VCaP (cell line): ENCODE results near the gene TENT5C.

Experiments
- H3K27ac ChIP-seq: fragments of 450-650 bp; 2 replicates; pipeline ENCODE4 v1.5.1; 2017
- CTCF ChIP-seq: fragments of 450-650 bp; conservative IDR thresholded peaks from 2 replicates; pipeline ENCODE4 v1.5.1; 2017; ENCODE audit warnings: mild to moderate bottlenecking, moderate library complexity

The TENT5C gene

GRCh38 chr1:117665556-117666270 lies 59.9 kb downstream of the TENT5C start:
- no peak overlapping the region for H3K27ac ChIP-seq
- TF ChIP-seq CTCF, result no peak

- no peak for TF ChIP-seq CTCF
- H3K27ac ChIP-seq, result no peak overlapping the region
Measured at GRCh38 chr1:117669572-117669971, 63.7 kb downstream of the TENT5C start.

- TF ChIP-seq CTCF, result no peak
- no peak overlapping the region for H3K27ac ChIP-seq
Measured at GRCh38 chr1:117670976-117671780, 65.3 kb downstream of the TENT5C start.

GRCh38 chr1:117671781-117672501 lies 66.1 kb downstream of the TENT5C start:
- TF ChIP-seq CTCF, result no peak

GRCh38 chr1:117672756-117673155 lies 66.9 kb downstream of the TENT5C start:
- no peak for TF ChIP-seq CTCF
- H3K27ac ChIP-seq, result no peak overlapping the region

More at GRCh38 chr1:117671781-117672501, 66.1 kb downstream of the TENT5C start:
- H3K27ac ChIP-seq, result no peak overlapping the region

GRCh38 chr1:117673405-117673804 lies 67.6 kb downstream of the TENT5C start:
- no peak overlapping the region for H3K27ac ChIP-seq
- no peak for TF ChIP-seq CTCF
